GM10248 (cell line): ENCODE measurements around the gene DNAJC18.

ENCODE experiments used
- CTCF ChIA-PET: fragments of 300-600 bp; sonication (Branson Sonifier 250); formaldehyde crosslinking; extraction: SDS; loops from one replicate; lab custom pipeline; 2021; ENCODE audit warnings: antibody characterized with exemption; lab: Yijun Ruan, JAX
- POLR2A ChIA-PET: fragments of 350-650 bp; sonication (Branson Sonifier 250); formaldehyde crosslinking; extraction: SDS; loops from one replicate; lab custom pipeline; 2020; ENCODE audit warnings: antibody characterized with exemption; lab: Yijun Ruan, JAX
- DNase-seq: peaks from one replicate; pipeline ENCODE4 v3.0.0; 2012; ENCODE audit errors: extremely low spot score
- TF ChIP-seq, protein P1 (sequence below): IDR thresholded peaks from 2 replicates; pipeline ENCODE4 v1.5.1; 2012; ENCODE audit warnings: mild to moderate bottlenecking, low read depth; ENCODE audit errors: extremely low read depth, missing control alignments, control extremely low read depth

The DNAJC18 gene

DNA sequence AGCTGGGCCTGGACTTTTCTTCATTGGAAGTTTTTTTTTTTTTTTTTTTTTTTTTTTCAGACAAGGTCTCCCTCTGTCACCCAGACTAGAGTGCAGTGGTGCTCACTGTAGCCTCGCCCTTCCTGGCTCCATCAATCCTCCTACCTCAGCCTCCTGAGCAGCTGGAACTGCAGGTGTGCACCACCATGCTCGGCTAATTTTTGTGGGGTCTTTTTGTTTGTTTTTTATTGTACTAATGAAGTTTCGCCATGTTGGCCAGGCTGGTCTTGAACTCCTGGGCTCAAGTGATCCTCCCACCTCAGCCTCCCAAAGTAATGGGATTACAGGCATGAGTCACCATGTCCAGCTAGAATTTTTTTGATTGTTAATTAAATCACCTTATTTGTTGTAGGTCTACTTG is 3.6 kb downstream of the DNAJC18 start:
- ChIA-PET POLR2A (no interaction called here), CTCF (interaction anchor here (1.0 to 8.2 kb wide), 5 partner anchors 13 to 83 kb away, joined by 3 to 90 read pairs (median 4); partner anchors contain the start of gene STING1)
- TF ChIP-seq, protein P1, sequence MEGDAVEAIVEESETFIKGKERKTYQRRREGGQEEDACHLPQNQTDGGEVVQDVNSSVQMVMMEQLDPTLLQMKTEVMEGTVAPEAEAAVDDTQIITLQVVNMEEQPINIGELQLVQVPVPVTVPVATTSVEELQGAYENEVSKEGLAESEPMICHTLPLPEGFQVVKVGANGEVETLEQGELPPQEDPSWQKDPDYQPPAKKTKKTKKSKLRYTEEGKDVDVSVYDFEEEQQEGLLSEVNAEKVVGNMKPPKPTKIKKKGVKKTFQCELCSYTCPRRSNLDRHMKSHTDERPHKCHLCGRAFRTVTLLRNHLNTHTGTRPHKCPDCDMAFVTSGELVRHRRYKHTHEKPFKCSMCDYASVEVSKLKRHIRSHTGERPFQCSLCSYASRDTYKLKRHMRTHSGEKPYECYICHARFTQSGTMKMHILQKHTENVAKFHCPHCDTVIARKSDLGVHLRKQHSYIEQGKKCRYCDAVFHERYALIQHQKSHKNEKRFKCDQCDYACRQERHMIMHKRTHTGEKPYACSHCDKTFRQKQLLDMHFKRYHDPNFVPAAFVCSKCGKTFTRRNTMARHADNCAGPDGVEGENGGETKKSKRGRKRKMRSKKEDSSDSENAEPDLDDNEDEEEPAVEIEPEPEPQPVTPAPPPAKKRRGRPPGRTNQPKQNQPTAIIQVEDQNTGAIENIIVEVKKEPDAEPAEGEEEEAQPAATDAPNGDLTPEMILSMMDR: no peak
- DNase-seq: no peak

DNA sequence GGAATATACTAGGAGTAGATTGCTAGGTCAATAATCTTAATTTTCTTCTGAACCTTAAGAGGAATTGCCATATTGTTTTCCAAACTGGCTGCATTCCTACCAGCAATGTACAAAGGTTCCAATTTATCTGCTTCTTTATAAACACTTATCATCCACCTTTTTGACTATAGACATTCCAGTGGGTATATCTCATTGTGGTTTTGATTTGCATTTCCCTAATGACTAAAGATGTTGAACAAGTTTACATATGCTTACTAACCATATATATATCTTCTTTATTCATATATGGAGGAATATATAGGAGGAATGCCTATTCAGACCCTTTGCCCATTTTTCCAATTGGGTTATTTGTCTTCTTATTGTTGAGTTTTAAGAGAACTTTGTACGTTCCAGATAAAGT is 7.6 kb downstream of the DNAJC18 start:
- POLR2A ChIA-PET: interaction anchor here (0.7 kb wide), 1 partner anchor 687 kb away, joined by 4 read pairs; no protein-coding TSS in a partner anchor
- CTCF ChIA-PET: interaction anchor here (1.2 to 8.2 kb wide), 4 partner anchors 9 to 82 kb away, joined by 3 to 90 read pairs (median 26); no protein-coding TSS in a partner anchor
- TF ChIP-seq, protein P1: no peak
- no peak for DNase-seq

DNA sequence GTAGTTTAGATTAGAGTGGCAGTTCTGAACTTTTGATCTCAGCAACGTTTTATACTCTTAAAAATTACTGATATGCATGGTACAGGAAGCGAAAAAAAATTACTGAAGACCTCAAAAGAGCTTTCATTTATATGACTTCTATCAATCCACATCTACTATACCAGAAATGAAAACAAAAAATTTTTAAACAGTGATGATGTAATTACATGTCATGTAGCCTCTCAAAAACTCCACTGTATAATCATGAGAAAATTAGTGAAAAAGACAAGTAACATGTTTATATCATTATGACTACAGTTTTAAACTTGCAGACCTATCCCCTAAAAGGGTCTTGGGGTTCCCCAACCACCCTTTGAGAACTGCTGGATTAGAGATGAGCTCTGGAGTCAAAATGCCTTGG is 9.3 kb downstream of the DNAJC18 start:
- no peak for DNase-seq
- TF ChIP-seq, protein P1: no peak
- ChIA-PET CTCF (interaction anchor here (0.8 to 4.8 kb wide), 5 partner anchors 8 to 87 kb away, joined by 3 to 41 read pairs (median 6); no protein-coding TSS in a partner anchor), POLR2A (no interaction called here)

DNA sequence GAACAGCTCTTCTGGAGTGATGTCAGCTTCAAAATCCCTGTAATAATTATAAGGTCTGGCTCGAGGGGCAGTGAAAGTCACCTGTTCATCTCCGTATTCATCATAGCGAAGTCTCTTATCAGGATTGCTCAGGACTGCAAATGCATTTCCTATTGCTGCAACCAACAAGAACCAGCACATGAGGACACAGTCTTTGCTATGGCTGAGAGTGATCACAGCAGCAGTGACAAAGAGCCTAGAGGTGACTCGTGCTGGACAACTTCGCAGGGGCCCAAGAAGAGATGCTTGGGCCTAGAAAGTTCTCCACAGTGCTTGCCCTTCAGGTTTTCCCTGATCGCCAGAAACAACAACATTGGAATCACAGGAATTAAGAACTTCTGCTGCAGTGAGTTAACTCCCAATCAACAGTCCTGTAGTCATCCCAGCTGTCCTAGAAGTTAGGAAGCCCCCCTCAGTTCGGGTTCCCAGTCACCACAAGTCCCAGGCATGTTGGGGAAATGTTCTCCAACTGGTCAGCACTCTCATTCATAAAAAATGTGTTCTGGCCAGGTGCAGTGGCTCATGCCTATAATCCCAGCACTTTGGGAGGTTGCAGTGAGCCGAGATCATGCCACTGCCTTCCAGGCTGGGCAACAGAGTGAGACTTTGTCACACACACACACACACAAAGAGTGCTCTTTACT is 13.0 kb downstream of the DNAJC18 start:
- ChIA-PET CTCF (interaction anchor here (1.0 to 18.1 kb wide), 4 partner anchors 10 to 91 kb away, joined by 3 to 504 read pairs (median 4); no protein-coding TSS in a partner anchor), POLR2A (no interaction called here)
- DNase-seq: no peak
- TF ChIP-seq, protein P1: no peak

DNA sequence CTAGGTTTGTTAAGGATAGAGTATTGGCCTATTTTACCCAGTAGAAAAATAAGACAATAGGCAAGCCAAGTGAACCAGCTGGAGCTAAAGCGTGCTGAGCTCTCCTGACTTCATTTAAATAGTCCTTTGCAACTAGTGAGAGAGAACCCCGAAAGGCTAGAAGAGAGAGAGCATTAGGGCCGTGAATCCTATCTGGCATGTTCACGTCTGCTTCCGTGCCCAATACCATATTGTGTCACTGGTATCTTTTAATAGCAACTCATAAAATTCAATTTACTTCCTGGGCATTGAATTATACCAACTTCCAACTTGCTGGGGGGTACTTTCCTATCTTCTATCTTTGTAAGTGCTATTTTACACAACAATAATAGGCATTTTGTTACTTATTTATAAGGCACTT is 13.8 kb downstream of the DNAJC18 start:
- CTCF ChIA-PET: interaction anchor here (1.1 to 18.1 kb wide), 6 partner anchors 10 to 183 kb away, joined by 3 to 504 read pairs (median 4); partner anchors contain the start of gene DNAJC18
- POLR2A ChIA-PET: no interaction called here
- TF ChIP-seq, protein P1: no peak
- DNase-seq: no peak

DNA sequence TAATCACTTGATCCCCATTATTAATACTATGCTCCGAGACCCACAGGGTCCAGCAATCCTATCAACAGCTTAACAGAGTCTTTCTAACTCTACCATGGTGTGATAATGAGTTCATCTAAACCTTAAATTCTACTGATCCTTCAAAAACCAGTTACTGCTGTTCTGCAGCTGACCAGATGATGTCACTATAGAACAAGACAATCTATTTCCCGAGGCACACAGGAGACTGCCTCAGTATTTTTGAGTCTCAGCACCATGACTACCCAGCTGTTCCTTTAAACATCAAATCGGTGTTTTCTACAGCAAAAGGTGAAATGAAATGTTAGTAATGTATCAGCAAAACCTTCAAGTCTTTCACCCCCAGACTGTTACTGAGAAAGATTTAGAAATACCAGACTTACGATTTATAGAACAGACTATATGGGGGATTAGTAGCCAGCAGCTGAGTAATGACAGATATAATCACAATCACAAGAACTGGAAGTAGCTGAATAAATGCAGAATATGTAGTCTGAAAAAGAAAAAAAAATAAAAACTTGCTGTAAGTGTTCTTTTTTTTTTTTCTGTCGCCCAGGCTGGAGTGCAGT is 16.9 kb downstream of the DNAJC18 start:
- DNase-seq: peak; percentile 85
- ChIA-PET POLR2A (no interaction called here), CTCF (interaction anchor here (0.5 to 18.1 kb wide), 52 partner anchors 8 to 344 kb away, joined by 3 to 504 read pairs (median 5); partner anchors contain the start of genes DNAJC18, SMIM33, SPATA24 and STING1)
- TF ChIP-seq, protein P1: peak; percentile 85
